Fibroblast of peridontal ligament (primary cell): ENCODE measurements around the gene UNCX.

Experiments used
- DNase-seq: peaks from one replicate; pipeline ENCODE4 v3.0.0-alpha.2; 2010; ENCODE audit errors: extremely low read depth

The UNCX gene

GRCh38 chr7:1243964-1244416 is 11.3 kb downstream of the UNCX start:
- no peak for DNase-seq

DNA sequence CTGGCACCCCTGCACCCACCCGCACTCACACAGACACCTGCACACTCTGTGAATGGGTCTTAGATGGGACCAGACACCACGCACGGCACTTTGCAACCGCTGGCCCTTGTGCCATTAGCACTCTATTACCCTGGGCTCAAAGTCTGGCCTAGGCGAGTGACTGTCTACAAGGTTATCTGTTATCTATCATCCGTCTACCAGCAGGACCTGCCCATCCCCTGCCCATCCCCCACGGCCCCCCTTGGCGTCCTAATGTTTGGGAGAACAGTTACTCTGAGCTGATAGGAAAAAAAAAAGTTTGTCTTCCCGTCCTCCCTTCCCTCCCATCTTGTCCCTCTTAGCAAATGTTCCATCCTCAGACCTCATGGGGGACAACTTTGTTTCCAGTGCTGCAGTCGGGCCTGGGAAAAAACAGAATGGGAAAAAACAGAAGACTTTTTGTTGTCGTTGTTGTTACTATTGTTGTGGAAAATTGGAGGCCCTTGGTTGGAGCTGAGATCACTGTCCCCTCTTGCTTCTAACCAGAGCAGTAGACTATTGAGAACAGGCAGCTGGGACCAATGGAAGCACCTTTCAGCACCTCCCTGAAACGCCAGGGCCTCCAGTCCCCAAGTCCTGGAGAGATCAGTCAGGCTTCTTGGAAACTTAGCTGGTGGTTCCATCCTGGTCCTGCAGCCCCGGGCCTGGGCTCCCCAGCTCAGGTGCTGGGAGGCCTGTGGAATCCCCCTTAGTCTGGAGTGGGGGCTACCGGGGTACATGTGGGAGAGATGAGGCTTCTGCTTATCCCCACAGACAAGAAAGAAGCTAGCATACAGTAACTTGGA is 12.2 kb downstream of the UNCX start:
- no peak for DNase-seq

- DNase-seq, result no peak
Observed at GRCh38 chr7:1245524-1246050, 12.9 kb downstream of the UNCX start.

- DNase-seq, result no peak
Observed at GRCh38 chr7:1246160-1246870, 13.6 kb downstream of the UNCX start.

DNA sequence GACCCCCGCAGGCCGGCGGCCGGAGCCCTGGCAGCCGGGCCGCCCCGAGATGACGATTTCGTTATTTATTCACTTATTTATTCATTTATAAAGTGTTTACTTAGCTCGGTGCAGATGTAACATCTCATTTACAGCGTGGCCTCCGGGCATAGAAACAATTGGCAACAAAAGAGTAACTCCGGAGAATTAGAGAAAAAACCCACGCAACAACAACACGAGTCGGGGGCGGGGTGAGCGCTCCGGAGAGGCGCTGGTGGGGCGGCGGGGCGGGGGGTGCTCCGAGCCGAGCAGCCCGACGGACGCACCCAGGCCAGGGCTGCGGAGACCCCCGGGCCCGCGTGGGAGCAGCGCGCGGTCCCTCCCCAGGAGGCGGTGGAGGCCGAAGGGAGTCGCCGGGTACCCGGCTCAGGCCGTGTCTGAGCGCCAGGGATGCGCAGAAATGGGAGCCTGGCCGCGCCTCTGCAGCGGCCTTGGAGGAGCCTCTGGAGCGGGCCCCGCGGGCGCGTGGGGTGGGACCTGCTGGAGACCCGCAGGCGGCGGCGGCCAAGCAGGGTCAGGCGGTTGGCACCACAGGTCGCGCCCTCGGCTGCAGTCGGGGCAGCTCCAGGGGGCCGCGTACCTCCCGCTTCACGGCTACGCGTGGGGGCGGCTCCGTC is 14.3 kb downstream of the UNCX start:
- no peak for DNase-seq

DNA sequence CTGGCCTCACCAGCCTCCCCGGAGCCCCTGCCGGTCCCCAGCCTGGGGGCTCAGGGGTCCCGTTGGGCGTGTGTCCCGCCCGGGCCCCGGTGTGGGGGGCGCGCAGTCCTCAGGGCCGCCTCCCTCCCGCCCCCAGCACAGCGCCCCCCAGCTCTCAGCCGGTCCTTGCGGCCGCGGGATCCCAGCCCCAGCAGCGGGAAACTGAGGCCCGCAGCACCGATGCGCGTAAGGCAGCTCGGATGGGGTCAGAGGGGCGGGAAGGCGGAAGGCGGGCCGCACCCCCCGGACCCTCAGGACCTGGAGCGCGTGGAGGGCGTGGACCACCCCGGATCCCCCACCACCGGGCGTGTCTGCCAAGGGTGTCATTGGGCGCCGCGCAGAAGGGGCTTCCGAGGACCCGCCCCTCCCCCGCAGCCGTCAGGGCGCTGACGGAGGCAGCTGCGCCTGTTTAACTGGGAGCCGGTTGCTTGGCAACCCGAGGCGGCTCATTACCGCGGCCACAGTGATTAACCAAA is 14.9 kb downstream of the UNCX start:
- DNase-seq, result no peak

GRCh38 chr7:1248143-1248915 is 15.7 kb downstream of the UNCX start:
- no peak for DNase-seq

GRCh38 chr7:1248916-1249581 is 16.4 kb downstream of the UNCX start:
- DNase-seq, result no peak

DNA sequence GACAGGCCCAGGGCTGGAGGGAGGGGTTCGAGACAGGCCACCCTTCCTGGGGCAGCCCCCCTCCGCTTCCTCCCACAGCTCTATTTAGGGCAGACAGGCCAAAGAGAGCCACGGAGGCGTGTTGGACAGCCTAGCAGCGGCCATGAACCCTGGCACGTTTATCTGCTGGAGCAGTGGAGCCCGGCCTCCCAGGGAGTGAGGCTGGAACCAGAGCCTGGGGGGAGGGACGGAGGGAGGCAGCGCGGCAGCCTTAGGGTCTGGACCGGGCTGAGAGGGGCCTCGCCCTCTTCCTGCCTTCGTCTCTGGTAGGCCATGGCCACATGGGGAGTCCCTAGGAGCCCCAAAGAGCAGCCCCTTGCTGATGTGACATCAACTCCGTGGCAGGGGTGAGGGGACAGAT is 17.1 kb downstream of the UNCX start:
- no peak for DNase-seq

GRCh38 chr7:1250901-1251300 is 18.2 kb downstream of the UNCX start:
- DNase-seq, result no peak

DNA sequence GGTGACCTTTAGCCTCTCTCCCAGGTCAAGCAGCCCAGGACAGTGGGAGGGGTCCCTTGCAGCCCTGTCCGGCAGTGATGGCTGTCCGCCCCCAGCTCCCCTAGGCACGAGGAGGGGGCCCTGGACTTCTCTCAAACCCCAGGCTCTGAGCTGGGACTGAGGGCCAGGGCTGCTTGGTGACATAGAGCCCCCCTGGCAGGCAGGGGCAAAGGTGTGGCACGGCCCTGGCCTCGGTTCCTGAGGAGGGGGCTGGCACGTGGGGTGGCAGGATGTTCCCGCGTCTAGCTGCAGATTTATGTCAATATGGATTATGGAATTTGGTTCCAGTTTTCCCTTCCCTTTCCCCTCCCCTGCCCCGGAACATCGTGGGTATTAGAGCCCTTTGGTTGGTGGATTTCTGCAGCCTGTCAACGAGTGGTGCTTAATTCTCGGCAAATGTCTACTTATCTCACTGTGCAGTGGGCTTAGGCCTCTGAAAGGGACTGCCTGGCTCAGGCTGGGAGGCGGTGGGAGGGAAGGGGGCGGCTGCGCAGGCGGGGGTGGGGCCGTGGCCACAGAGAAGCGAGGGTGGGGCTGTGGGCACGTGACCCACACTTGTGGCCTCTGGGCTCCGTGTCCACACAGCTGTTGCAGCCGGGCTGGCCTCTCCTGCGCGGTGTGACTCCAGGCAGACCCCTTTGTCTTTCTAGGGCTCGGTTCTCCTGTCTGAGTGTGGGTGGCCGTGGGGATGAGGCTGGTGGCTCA is 19.3 kb downstream of the UNCX start:
- DNase-seq, result no peak

DNA sequence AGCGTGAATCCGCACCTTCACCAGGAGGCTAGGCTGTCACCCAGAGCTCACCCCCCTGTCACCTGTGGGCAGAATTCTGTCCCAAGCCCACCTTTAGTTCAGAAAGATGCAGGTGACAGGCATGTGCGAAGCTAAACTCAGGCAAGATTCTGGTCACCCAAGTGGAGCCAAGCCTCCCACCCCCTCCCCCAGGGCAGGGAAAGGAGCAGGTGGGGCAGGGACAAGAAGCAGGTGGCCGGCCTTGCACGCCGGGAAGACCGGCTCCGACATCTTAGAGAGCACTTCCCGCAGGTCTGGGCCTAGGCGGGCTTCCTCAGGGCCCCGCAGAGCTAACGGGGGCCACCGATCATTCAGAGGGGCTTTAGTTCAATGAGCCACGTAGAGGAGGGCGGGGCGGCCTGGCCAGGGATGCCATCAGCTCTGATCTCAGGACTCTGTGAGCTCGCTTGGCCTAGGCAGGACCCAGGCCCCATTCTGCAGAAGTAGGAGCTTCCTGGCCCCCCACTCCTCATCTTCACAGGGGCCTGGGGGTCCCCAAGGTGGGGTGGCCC is 19.9 kb downstream of the UNCX start:
- no peak for DNase-seq

DNA sequence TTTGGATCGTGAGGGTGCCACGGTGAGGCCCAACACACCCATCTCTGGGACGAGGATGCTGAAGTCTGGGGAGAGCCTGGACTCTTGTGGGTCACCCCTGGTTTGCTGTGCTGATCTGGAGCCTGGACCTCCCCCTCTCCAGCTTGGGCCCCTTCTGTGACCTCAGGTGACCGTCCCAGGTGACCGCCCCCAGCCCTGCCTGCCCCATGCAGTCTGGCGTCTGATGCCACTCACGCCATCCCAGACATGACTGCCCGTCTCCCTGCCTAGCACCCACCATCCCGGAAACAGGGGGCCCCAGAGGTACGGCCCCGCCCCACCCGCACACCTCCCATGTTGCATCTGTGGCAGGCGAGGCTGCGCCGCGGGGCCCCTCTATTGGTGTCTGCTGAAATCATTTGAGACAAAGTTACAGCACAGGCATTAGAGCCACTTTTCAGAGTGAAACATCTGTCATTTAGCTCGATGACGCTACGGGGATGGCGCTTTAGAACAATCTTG is 21.1 kb downstream of the UNCX start:
- DNase-seq, result no peak

GRCh38 chr7:1254281-1255079 is 21.8 kb downstream of the UNCX start:
- no peak for DNase-seq

DNA sequence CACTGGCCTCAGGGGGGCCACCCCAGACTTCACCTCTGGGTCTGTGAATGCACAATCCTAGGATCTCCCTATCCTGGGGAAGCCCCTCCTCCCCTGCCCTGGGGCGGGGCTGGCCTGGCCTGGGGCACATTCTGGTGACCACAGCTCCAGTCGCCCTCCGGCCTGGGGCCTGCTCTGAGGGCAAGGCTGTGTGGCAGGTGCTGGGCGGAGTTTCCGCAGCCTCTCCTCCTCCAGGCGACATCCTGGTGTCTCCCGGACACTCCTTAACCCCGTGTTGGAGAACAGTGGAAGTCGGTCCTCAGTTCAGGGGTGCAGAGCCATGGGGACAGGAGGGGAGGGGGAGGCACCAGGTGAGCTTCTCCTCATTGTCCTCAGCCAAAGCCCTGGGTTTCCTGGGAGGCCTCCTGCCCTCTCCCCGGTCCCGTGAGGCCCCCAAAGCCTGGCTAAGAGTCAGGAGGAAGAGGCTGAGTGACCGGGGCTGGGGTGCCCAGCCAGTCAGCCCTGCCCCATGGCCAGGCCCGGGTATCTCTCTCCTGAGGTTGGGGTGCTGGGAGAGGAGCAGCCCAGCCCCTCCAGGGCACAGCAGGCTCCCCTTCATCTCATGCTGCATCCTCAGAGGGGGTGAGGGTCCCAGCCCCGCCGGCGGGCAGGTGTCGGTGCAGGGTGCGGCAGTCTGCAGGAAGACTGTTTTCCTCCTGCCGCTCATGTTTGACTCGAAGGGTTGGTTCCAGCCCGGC is 22.6 kb downstream of the UNCX start:
- no peak for DNase-seq

DNA sequence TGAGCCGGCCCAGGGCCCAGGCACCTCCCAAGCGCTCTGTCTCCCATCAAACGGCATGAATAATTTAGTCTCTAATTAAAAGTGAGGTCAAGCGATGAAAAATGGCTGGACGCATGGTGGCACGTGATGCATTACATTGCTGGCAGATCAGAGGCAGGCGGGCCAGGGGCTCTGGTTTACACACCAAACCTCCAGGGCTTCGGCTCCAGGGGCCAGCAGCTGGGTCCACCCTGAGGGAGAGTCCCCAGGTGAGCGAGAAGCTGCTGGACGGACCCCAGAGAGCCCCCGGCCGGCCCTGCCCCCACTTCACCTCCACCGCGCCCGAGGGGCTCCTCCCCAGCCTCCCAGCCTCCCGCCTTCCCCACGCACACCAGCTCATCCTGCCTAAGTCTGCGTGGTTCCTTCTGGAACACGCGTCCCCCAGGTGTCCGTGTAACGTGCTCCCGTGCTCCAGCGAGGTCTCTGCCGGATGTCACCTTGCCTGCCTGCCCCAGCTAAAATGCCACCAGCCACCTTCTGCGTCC is 23.2 kb downstream of the UNCX start:
- no peak for DNase-seq

GRCh38 chr7:1256621-1257020 is 23.9 kb downstream of the UNCX start:
- DNase-seq, result no peak

DNA sequence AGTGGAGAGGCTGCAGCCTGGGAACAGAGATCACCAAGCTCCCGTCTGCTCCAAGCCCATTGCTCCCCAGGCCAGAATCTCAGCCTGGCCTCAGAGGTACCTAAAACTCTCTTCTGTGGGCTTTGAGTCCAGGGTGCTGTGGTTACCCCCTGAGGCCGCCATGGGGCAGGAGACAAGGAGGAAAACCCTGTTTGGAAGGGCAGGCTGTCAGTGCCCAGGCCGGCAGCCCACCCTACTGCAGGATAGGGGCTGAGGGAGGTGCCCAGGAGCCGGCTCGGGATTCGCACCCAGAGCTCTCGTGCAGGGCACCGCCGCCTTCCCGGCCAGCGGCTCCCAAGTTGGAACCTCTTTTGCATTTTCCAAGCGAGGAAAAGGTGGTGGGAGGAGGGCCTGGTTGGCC is 24.5 kb downstream of the UNCX start:
- no peak for DNase-seq
